HG03571 (cell line): Measurements from ENCODE around the gene INPP5A.
A peak's percentile ranks its signal among the peaks of the same experiment; 100 is the strongest.
"Not testable (repeated sequence)": the region's sequence is repeated elsewhere in the genome, so short reads cannot be mapped to it uniquely, and the experiment has no call there.

Experiments
- ATAC-seq: cut with Tn5 transposase; IDR thresholded peaks from one replicate; pipeline ENCODE4 v1.9.1; 2021; ENCODE audit not compliant: unreplicated experiment

INPP5A gene

GRCh38 chr10:132503581-132504421 lies 33.8 kb upstream of the INPP5A start:
- ATAC-seq: no peak

GRCh38 chr10:132504501-132505272 lies 32.9 kb upstream of the INPP5A start:
- ATAC-seq: no peak

DNA sequence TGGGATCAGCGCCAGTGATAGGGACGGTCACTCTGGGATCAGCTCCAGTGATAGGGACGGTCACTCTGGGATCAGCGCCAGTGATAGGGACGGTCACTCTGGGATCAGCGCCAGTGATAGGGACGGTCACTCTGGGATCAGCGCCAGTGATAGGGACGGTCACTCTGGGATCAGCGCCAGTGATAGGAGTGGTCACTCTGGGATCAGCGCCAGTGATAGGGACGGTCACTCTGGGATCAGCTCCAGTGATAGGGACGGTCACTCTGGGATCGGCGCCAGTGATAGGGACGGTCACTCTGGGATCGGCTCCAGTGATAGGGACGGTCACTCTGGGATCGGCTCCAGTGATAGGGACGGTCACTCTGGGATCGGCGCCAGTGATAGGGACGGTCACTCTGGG lies 32.0 kb upstream of the INPP5A start:
- ATAC-seq: not testable (repeated sequence)

GRCh38 chr10:132506711-132507408 lies 30.7 kb upstream of the INPP5A start:
- no peak for ATAC-seq

GRCh38 chr10:132507409-132507955 lies 30.1 kb upstream of the INPP5A start:
- ATAC-seq: no peak

- ATAC-seq: no peak
Observed at GRCh38 chr10:132507956-132508490, 29.6 kb upstream of the INPP5A start.

GRCh38 chr10:132508581-132509443 lies 28.8 kb upstream of the INPP5A start:
- no peak for ATAC-seq

GRCh38 chr10:132509506-132510173 lies 27.9 kb upstream of the INPP5A start:
- ATAC-seq: no peak

GRCh38 chr10:132510174-132510611 lies 27.4 kb upstream of the INPP5A start:
- ATAC-seq: no peak

DNA sequence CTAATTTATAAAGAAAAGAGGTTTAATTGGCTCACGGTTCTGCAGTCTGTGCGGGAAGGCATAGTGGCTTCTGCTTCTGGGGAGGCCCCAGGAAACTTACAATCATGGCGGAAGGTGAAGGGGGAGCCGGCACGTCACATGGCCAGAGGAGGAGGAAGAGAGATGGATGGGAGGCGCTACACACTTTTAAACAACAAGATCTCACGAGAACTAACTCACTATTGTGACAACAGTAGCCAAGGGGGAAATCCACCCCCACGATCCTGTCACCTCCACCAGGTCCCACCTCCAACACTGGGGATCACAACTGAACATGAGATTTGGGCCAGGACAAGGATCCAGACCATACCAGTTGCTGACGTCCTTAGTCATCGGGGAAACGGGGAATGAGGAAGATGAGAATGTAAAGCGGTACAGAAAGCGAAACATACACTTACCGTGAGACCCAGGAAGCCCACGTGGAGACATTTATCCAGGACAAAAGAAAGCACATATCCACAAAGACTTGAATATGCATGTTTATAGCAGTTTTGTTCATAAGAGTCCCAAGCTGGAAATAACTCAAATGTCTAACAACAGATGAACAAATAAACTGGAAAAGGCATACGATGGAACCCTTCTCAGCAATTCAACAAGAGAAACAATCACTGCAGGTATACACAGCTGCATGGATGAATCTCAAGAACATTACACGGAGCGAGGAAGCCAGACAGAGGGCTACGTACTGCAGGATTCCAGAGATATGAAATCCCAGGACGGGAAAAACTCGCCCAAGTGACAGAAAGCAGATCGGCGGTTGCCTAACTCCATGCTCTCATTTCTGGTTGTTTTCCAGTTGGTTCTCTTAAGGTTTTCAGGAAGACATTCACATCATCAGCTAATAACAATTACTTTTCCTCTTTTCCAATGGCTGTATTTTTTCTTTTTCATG lies 26.2 kb upstream of the INPP5A start:
- ATAC-seq: no peak

DNA sequence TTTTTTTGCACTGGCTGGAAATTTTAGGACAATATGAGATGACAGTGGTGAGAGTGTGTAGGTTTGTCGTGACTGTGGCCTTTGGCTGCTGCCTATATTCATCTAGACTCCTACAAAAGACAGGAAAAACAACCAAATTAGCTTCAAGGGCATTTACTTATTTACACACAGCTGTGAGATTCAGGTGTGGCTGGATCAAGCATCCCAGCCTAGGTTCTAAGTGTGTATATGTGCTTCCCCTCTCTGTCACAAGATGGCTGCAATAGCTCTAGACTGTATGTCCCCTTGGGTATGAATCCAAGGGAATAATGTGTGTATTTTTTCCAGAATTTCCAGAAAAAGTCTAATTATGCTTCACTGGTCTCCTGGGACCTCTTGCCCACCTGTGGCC lies 25.5 kb upstream of the INPP5A start:
- no peak for ATAC-seq

DNA sequence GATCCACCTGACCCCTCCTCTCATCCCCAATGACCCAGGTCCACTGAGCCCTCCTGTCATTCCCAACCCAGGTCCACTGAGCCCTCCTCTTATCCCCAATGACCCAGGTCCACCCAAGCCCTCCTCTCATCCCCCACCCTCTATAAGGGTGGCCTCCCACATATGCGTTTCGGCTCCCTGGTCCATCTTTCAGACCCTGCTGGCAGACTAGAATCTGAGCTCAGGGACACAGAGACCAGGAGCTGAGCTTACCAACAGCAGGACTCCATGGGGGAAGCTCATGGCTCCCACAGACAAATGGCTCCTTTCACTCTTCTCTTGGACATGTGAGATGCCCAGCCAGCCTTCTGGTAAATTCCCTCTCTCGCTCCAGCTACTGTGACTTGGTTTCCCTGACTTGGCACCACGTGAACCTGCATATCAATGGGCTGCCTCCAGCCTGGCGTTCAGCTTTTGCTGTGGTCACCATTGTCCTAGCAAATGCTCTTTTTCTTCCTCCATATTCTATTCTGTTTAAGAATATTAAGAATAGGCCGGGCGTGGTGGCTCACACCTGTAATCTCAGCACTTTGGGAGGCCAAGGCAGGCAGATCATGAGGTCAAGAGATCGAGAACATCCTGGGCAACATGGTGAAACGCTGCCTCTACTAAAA lies 24.8 kb upstream of the INPP5A start:
- ATAC-seq: no peak

GRCh38 chr10:132514821-132515520 lies 22.6 kb upstream of the INPP5A start:
- ATAC-seq: peak; percentile 59

DNA sequence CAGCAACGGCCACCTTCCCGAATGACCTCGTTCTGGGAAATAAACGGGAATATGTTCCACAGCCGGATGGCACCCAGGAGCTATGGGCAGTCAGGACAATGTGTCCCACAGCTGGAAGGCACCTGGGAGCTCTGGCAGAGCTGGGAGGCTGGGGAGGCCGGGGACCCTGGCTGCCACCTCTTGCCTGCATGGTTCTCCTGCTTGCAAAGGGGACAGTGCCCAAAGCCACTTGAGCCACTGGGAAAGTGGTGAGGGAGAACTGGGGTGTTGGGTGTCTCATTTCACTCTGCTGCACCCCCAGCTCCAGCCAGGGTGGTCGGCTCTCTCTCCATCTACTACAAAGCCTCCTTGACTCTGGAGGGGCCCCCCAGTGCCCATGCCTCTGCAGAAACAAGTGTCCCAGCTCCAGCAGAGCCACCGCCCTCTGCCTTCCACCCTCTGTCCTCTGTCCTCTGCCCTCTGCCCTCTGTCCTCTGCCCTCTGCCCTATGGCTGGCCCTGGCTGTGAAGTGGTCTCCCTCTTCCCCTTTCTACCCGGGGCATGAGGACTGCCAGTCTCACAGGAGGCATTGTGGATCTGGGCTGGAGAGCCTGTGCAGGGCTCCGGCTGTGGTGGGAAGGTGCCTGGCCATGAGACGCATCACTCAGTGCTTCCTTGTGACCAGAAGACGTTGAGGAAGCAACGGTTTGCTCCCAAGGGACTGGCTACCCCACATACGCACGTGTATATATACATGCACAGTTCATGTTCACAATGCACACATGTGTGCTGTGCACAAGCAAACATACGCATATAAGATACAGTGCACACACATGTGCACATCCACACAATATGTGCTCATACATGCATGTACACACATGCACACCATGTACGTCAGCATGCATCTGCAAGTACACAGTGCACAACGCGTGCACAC lies 21.5 kb upstream of the INPP5A start:
- no peak for ATAC-seq

- ATAC-seq: no peak
Observed at GRCh38 chr10:132516771-132517725, 20.5 kb upstream of the INPP5A start.
